Measurements from ENCODE around the gene SNX8.

The SNX8 gene

GRCh38 chr7:2266911-2267310, 47.3 kb downstream of the SNX8 start:
- no peak for DNase-seq (ENCODE audit: extremely low read depth in 1 of 2, low read depth in 1 of 2)

- no peak for DNase-seq (ENCODE audit: extremely low read depth in 1 of 2, low read depth in 1 of 2)
Observed at GRCh38 chr7:2264158-2264557, 50.1 kb downstream of the SNX8 start.

GRCh38 chr7:2263176-2263575, 51.1 kb downstream of the SNX8 start:
- DNase-seq (ENCODE audit: extremely low read depth in 1 of 2, low read depth in 1 of 2), result no peak

GRCh38 chr7:2261611-2262010, 52.6 kb downstream of the SNX8 start:
- no peak for DNase-seq (ENCODE audit: extremely low read depth in 1 of 2, low read depth in 1 of 2)

- DNase-seq (ENCODE audit: extremely low read depth in 1 of 2, low read depth in 1 of 2), result no peak
Observed at GRCh38 chr7:2260820-2261219, 53.4 kb downstream of the SNX8 start.

GRCh38 chr7:2259480-2259879, 54.8 kb downstream of the SNX8 start:
- DNase-seq (ENCODE audit: extremely low read depth in 1 of 2, low read depth in 1 of 2), result no peak

- no peak for DNase-seq (ENCODE audit: extremely low read depth in 1 of 2, low read depth in 1 of 2)
Observed at GRCh38 chr7:2258661-2259365, 55.4 kb downstream of the SNX8 start.

GRCh38 chr7:2257651-2258050, 56.6 kb downstream of the SNX8 start:
- DNase-seq (ENCODE audit: extremely low read depth in 1 of 2, low read depth in 1 of 2), result no peak

GRCh38 chr7:2257046-2257551, 57.1 kb downstream of the SNX8 start:
- no peak for DNase-seq (ENCODE audit: extremely low read depth in 1 of 2, low read depth in 1 of 2)

- no peak for DNase-seq (ENCODE audit: extremely low read depth in 1 of 2, low read depth in 1 of 2)
Observed at GRCh38 chr7:2256306-2257045, 57.8 kb downstream of the SNX8 start.

- DNase-seq (ENCODE audit: extremely low read depth in 1 of 2, low read depth in 1 of 2), result no peak
Observed at GRCh38 chr7:2255145-2256139, 58.8 kb downstream of the SNX8 start.

- no peak for DNase-seq (ENCODE audit: extremely low read depth in 1 of 2, low read depth in 1 of 2)
Observed at GRCh38 chr7:2254429-2255144, 59.7 kb downstream of the SNX8 start.

- DNase-seq (ENCODE audit: extremely low read depth in 1 of 2, low read depth in 1 of 2), result no peak
Observed at GRCh38 chr7:2253525-2254244, 60.6 kb downstream of the SNX8 start.

- no peak for DNase-seq (ENCODE audit: extremely low read depth in 1 of 2, low read depth in 1 of 2)
Observed at GRCh38 chr7:2253021-2253420, 61.2 kb downstream of the SNX8 start.

GRCh38 chr7:2251841-2252771, 62.1 kb downstream of the SNX8 start:
- DNase-seq (ENCODE audit: extremely low read depth in 1 of 2, low read depth in 1 of 2), result no peak

GRCh38 chr7:2251381-2251780, 62.9 kb downstream of the SNX8 start:
- DNase-seq (ENCODE audit: extremely low read depth in 1 of 2, low read depth in 1 of 2), result no peak

GRCh38 chr7:2249744-2250323, 64.4 kb downstream of the SNX8 start:
- no peak for DNase-seq (ENCODE audit: extremely low read depth in 1 of 2, low read depth in 1 of 2)

- no peak for DNase-seq (ENCODE audit: extremely low read depth in 1 of 2, low read depth in 1 of 2)
Observed at GRCh38 chr7:2248984-2249694, 65.1 kb downstream of the SNX8 start.

Measured in activated CD8-positive, alpha-beta memory T cell treated with anti-CD3 and anti-CD28 coated beads for 1 hour (primary cell).